ENCODE data around the gene DIP2A. TPM values are rescaled to one million over a fixed set of nuclear protein-coding genes. Genes with fewer than 3 reads are reported as not detected.

Gene DIP2A
- total RNA-seq, 2 donors from 2014 or later, result 51.0 to 52.2 TPM

GRCh38 chr21:46596201-46596600 lies 137.5 kb downstream of the DIP2A start:
- no peak for TF ChIP-seq CTCF (conservative IDR thresholded peaks at IDR 0.05)
- Histone ChIP-seq H3K9ac (ENCODE audit: extremely low read depth, low read length, poor library complexity, severe bottlenecking) (no peak overlapping the region), H3K36me3 (ENCODE audit: control insufficient read depth, insufficient read depth, low read length) (no peaks in the 10 kb centered on the region), H3K9me3 (ENCODE audit: control insufficient read depth, low read length) (peaks cover 18% of the 10 kb centered on the region), H3K27me3 (ENCODE audit: control insufficient read depth, insufficient read depth, low read length, poor library complexity, severe bottlenecking) (peaks cover 6% of the 10 kb centered on the region), H3K4me1 (ENCODE audit: control insufficient read depth, insufficient read depth, low read length) (no peaks in the 10 kb centered on the region), H3K4me3 (ENCODE audit: low read length) (no peak overlapping the region), H3K27ac (ENCODE audit: low read depth, low read length) (no peak overlapping the region)
- H3K4me3 Mint-ChIP-seq, result no peak overlapping the region
- no peaks in the 10 kb centered on the region for H3K4me1 Mint-ChIP-seq
- no peak overlapping the region for H3K27ac Mint-ChIP-seq
- DNase-seq, result no peak
- peaks cover 10% of the 10 kb centered on the region for H3K27me3 Mint-ChIP-seq (ENCODE audit: insufficient read depth)
- peaks cover 44% of the 10 kb centered on the region for H3K9me3 Mint-ChIP-seq
- 100% methylated on average over 1 of the region's 1 CpG; no CpG with 5 or more reads in 1 of the 2 experiments for WGBS, 2 experiments (ENCODE audit: insufficient coverage in 1 of 2, insufficient read length in 1 of 2)
- H3K36me3 Mint-ChIP-seq (ENCODE audit: low read depth), result peaks cover 4% of the 10 kb centered on the region

GRCh38 chr21:46597031-46597430 lies 138.3 kb downstream of the DIP2A start:
- Mint-ChIP-seq H3K9me3 (peaks cover 36% of the 10 kb centered on the region), H3K4me3 (no peak overlapping the region), H3K36me3 (ENCODE audit: low read depth) (peaks cover 4% of the 10 kb centered on the region), H3K4me1 (no peaks in the 10 kb centered on the region), H3K27ac (no peak overlapping the region), H3K27me3 (ENCODE audit: insufficient read depth) (peaks cover 6% of the 10 kb centered on the region)
- peak; percentile 31 for DNase-seq
- Histone ChIP-seq H3K4me1 (ENCODE audit: control insufficient read depth, insufficient read depth, low read length) (peaks cover 1% of the 10 kb centered on the region), H3K27ac (ENCODE audit: low read depth, low read length) (no peak overlapping the region), H3K27me3 (ENCODE audit: control insufficient read depth, insufficient read depth, low read length, poor library complexity, severe bottlenecking) (peaks cover 8% of the 10 kb centered on the region), H3K9me3 (ENCODE audit: control insufficient read depth, low read length) (peaks cover 18% of the 10 kb centered on the region), H3K36me3 (ENCODE audit: control insufficient read depth, insufficient read depth, low read length) (no peaks in the 10 kb centered on the region), H3K9ac (ENCODE audit: extremely low read depth, low read length, poor library complexity, severe bottlenecking) (no peak overlapping the region), H3K4me3 (ENCODE audit: low read length) (no peak overlapping the region)
- 90 to 100% methylated on average over 2 to 8 of the region's 8 CpGs for WGBS, 2 experiments (ENCODE audit: insufficient coverage in 1 of 2, insufficient read length in 1 of 2)
- TF ChIP-seq CTCF (conservative IDR thresholded peaks at IDR 0.05), result no peak

- WGBS, 2 experiments (ENCODE audit: insufficient coverage in 1 of 2, insufficient read length in 1 of 2), result 93 to 95% methylated on average over 11 to 20 of the region's 20 CpGs
- Mint-ChIP-seq H3K9me3 (peaks cover 27% of the 10 kb centered on the region), H3K27ac (no peak overlapping the region), H3K4me1 (no peaks in the 10 kb centered on the region), H3K4me3 (no peak overlapping the region), H3K36me3 (ENCODE audit: low read depth) (peaks cover 4% of the 10 kb centered on the region), H3K27me3 (ENCODE audit: insufficient read depth) (peaks cover 5% of the 10 kb centered on the region)
- peak; percentile 31 for DNase-seq
- peaks cover 8% of the 10 kb centered on the region for H3K27me3 ChIP-seq (ENCODE audit: control insufficient read depth, insufficient read depth, low read length, poor library complexity, severe bottlenecking)
- H3K9ac ChIP-seq (ENCODE audit: extremely low read depth, low read length, poor library complexity, severe bottlenecking), result no peak overlapping the region
- H3K4me3 ChIP-seq (ENCODE audit: low read length), result no peak overlapping the region
- peak overlapping the region; percentile 55 for H3K27ac ChIP-seq (ENCODE audit: low read depth, low read length)
- H3K36me3 ChIP-seq (ENCODE audit: control insufficient read depth, insufficient read depth, low read length), result no peaks in the 10 kb centered on the region
- H3K4me1 ChIP-seq (ENCODE audit: control insufficient read depth, insufficient read depth, low read length), result peaks cover 3% of the 10 kb centered on the region
- no peak for TF ChIP-seq CTCF (conservative IDR thresholded peaks at IDR 0.05)
- H3K9me3 ChIP-seq (ENCODE audit: control insufficient read depth, low read length), result peaks cover 18% of the 10 kb centered on the region
Measured at GRCh38 chr21:46597896-46598343, 139.2 kb downstream of the DIP2A start.

All from endodermal cell (in vitro differentiated cells).